Keratinocyte (primary cell): ENCODE data around the gene ZNF169. TPM values are rescaled to one million over a fixed set of nuclear protein-coding genes. Genes with fewer than 3 reads are reported as not detected.
"Not testable (repeated sequence)": the region's sequence is repeated elsewhere in the genome, so short reads cannot be mapped to it uniquely, and the experiment has no call there.

Experiments used
- DNase-seq: peaks from one replicate; pipeline ENCODE4 v3.0.0-alpha.2; 2011; ENCODE audit warnings: low read depth, missing footprints, low spot score
- FAIRE-seq: peaks from 2 replicates; lab custom pipeline; 2011; peaks lifted over from hg19 to GRCh38; lab: Jason Lieb, UNC
- H2AFZ ChIP-seq: 2 replicates; pipeline ENCODE4 v1.6.0; 2012; ENCODE audit warnings: low read length, control low read depth, inconsistent platforms; ENCODE audit not compliant: control insufficient read depth
- H3K27ac ChIP-seq: 2 replicates; pipeline ENCODE4 v1.5.1; 2011; ENCODE audit warnings: low read length; ENCODE audit not compliant: control insufficient read depth, insufficient read depth
- H3K27me3 ChIP-seq: 3 replicates; pipeline ENCODE4 v1.6.0; 2011; ENCODE audit warnings: low read length; ENCODE audit not compliant: control insufficient read depth, insufficient read depth; ENCODE audit errors: extremely low read depth
- H3K36me3 ChIP-seq, 2 experiments: 2 replicates in 1 of 2; 3 replicates in 1 of 2; pipeline ENCODE4 v1.5.1; 2011; ENCODE audit warnings: low read length in 2 of 2, mild to moderate bottlenecking in 1 of 2; ENCODE audit not compliant: control insufficient read depth in 2 of 2, insufficient read depth in 2 of 2; ENCODE audit errors: extremely low read depth in 1 of 2
- H3K4me1 ChIP-seq: 3 replicates; pipeline ENCODE4 v1.5.1; 2011; ENCODE audit warnings: low read length; ENCODE audit not compliant: control insufficient read depth, insufficient read depth; ENCODE audit errors: extremely low read depth
- H3K4me2 ChIP-seq: 3 replicates; pipeline ENCODE4 v1.6.0; 2011; ENCODE audit warnings: low read depth, low read length; ENCODE audit not compliant: control insufficient read depth, insufficient read depth; ENCODE audit errors: extremely low read depth
- H3K4me3 ChIP-seq, 3 experiments: fragments of 200-600 bp in 1 of 3; sonication (generic) in 1 of 3; 2 replicates in 2 of 3; 3 replicates in 1 of 3; pipeline ENCODE4 v1.5.1; 2011 to 2016; ENCODE audit warnings: low read length in 3 of 3, mild to moderate bottlenecking in 3 of 3, control low read depth in 2 of 3, inconsistent platforms in 1 of 3, low read depth in 1 of 3, mixed read lengths in 1 of 3, mixed run types in 1 of 3, moderate library complexity in 1 of 3; ENCODE audit not compliant: control insufficient read depth in 2 of 3, insufficient read depth in 2 of 3; ENCODE audit errors: extremely low read depth in 1 of 3
- H3K79me2 ChIP-seq: 2 replicates; pipeline ENCODE4 v1.6.0; 2012; ENCODE audit warnings: low read length; ENCODE audit not compliant: control insufficient read depth, insufficient read depth
- H3K9ac ChIP-seq: 3 replicates; pipeline ENCODE4 v1.6.0; 2011; ENCODE audit warnings: low read length; ENCODE audit not compliant: control insufficient read depth, insufficient read depth; ENCODE audit errors: extremely low read depth
- H3K9me1 ChIP-seq: 3 replicates; pipeline ENCODE4 v1.6.0; 2011; ENCODE audit warnings: low read length; ENCODE audit not compliant: control insufficient read depth, insufficient read depth; ENCODE audit errors: extremely low read depth
- H3K9me3 ChIP-seq: 2 replicates; pipeline ENCODE4 v1.5.1; 2012; ENCODE audit warnings: low read depth, low read length; ENCODE audit not compliant: control insufficient read depth
- H4K20me1 ChIP-seq: 3 replicates; pipeline ENCODE4 v1.6.0; 2011; ENCODE audit warnings: low read length; ENCODE audit not compliant: control insufficient read depth, insufficient read depth; ENCODE audit errors: extremely low read depth
- CTCF ChIP-seq, 3 experiments: IDR thresholded peaks in 1 of 3; conservative IDR thresholded peaks in 1 of 3; optimal IDR thresholded peaks in 1 of 3; 2 replicates in 2 of 3; 3 replicates in 1 of 3; pipeline versions ENCODE3 to v1.5.1; 2011; ENCODE audit warnings: low read length in 3 of 3, mild to moderate bottlenecking in 3 of 3, moderate library complexity in 2 of 3, control low read depth in 1 of 3, inconsistent platforms in 1 of 3; ENCODE audit not compliant: insufficient read depth in 2 of 3; ENCODE audit errors: extremely low read depth in 1 of 3
- EZH2 ChIP-seq: IDR thresholded peaks from one replicate; pipeline ENCODE4 v1.6.1; 2012; ENCODE audit warnings: inconsistent platforms, mild to moderate bottlenecking, low read length, moderate library complexity
- dilution Hi-C: fragments of 300-500 bp; cut with MboI; formaldehyde crosslinking; loops from one replicate; pipeline ENCODE4 v1.7.0; 2020; ENCODE audit warnings: low sequenced_read_pairs; ENCODE audit not compliant: extremely low pct_ligation_motif_present
- polyA plus RNA-seq, 5 experiments: library from polyadenylated mRNA; depleted of rRNA in 3 of 5; stranded (reverse) in 3 of 5; stranded (forward) in 1 of 5; unstranded in 1 of 5; fragments of >200 nt; gene quantifications; 1 replicate in 1 of 5; 2 replicates in 3 of 5; 3 replicates in 1 of 5; pipeline versions ENCODE4 v1.2.1 to v1.2.3, GENCODE V29; 2011 to 2012; ENCODE audit warnings: missing spikeins in 2 of 5, low read depth in 1 of 5, low replicate concordance in 1 of 5

Gene ZNF169
- polyA plus RNA-seq, 1 donor (not counting 4 experiments of a cell fraction or from before 2014, with no cell fraction given) = 3.7 TPM

GRCh38 chr9:94270009-94270408 is 10.9 kb downstream of the ZNF169 start:
- TF ChIP-seq EZH2 (no peak), CTCF (optimal IDR thresholded peaks at IDR 0.05 in 1 of 3, IDR thresholded peaks at IDR 0.05 in 1 of 3, conservative IDR thresholded peaks at IDR 0.05 in 1 of 3; ENCODE audit: extremely low read depth in 1 of 3, insufficient read depth in 2 of 3, low read length in 3 of 3) (no peak)
- H3K27ac ChIP-seq = no peak overlapping the region

GRCh38 chr9:94277029-94277428 is 17.9 kb downstream of the ZNF169 start:
- FAIRE-seq, H3K9ac ChIP-seq, H3K27me3 ChIP-seq, H3K9me1 ChIP-seq, H3K27ac ChIP-seq, H3K4me2 ChIP-seq, H3K36me3 ChIP-seq, H4K20me1 ChIP-seq, DNase-seq, H2AFZ ChIP-seq, dilution Hi-C loops, H3K4me3 ChIP-seq, H3K79me2 ChIP-seq, H3K9me3 ChIP-seq, H3K4me1 ChIP-seq: not testable (repeated sequence)

More at GRCh38 chr9:94270009-94270408, 10.9 kb downstream of the ZNF169 start:
- dilution Hi-C loops = no loop called here
- Histone ChIP-seq H3K9me3 (no peaks in the 10 kb centered on the region), H3K4me1 (peaks cover 4% of the 10 kb centered on the region), H3K79me2 (peaks cover 8% of the 10 kb centered on the region), H3K9me1 (no peaks in the 10 kb centered on the region), H3K4me2 (no peak overlapping the region), H2AFZ (no peak overlapping the region), H3K36me3 (no peaks in the 10 kb centered on the region), H3K4me3 (no peak overlapping the region), H4K20me1 (no peaks in the 10 kb centered on the region), H3K9ac (no peak overlapping the region), H3K27me3 (no peaks in the 10 kb centered on the region)
- DNase-seq (no peak), FAIRE-seq (no peak)

- no peaks in the 10 kb centered on the region for H4K20me1 ChIP-seq
- no peaks in the 10 kb centered on the region for H3K4me1 ChIP-seq
- H3K9ac ChIP-seq = no peak overlapping the region
- no peaks in the 10 kb centered on the region for H3K27me3 ChIP-seq
- H3K36me3 ChIP-seq = no peaks in the 10 kb centered on the region
- no peaks in the 10 kb centered on the region for H3K9me3 ChIP-seq
- no peak overlapping the region for H3K4me3 ChIP-seq
- dilution Hi-C loops = no loop called here
- no peak for TF ChIP-seq EZH2
- no peak for TF ChIP-seq CTCF (optimal IDR thresholded peaks at IDR 0.05 in 1 of 3, IDR thresholded peaks at IDR 0.05 in 1 of 3, conservative IDR thresholded peaks at IDR 0.05 in 1 of 3; ENCODE audit: extremely low read depth in 1 of 3, insufficient read depth in 2 of 3, low read length in 3 of 3)
- H3K9me1 ChIP-seq = no peaks in the 10 kb centered on the region
- DNase-seq (no peak), FAIRE-seq (no peak)
- H2AFZ ChIP-seq = no peak overlapping the region
- H3K27ac ChIP-seq = peak overlapping the region; percentile 4
- no peak overlapping the region for H3K4me2 ChIP-seq
- H3K79me2 ChIP-seq = peaks cover 3% of the 10 kb centered on the region
Observed at GRCh38 chr9:94277885-94278536, 18.9 kb downstream of the ZNF169 start.
